ENCODE data around the gene EPAS1. TPM values are rescaled to one million over a fixed set of nuclear protein-coding genes. Genes with fewer than 3 reads are reported as not detected.

Gene EPAS1
- total RNA-seq, 1 experiment from 2014 or later, result 55.9 TPM

GRCh38 chr2:46350029-46350689 is 53.0 kb downstream of the EPAS1 start:
- Histone ChIP-seq H4K20me1 (ENCODE audit: insufficient read depth) (no peaks in the 10 kb centered on the region), H3K27ac (ENCODE audit: low read depth, low read length) (no peak overlapping the region), H3K79me2 (ENCODE audit: insufficient read depth, low read length) (no peaks in the 10 kb centered on the region), H3K9ac (ENCODE audit: low read length) (no peak overlapping the region), H3K9me2 (ENCODE audit: insufficient read depth) (no peaks in the 10 kb centered on the region), H3K36me3 (ENCODE audit: control insufficient read depth in 1 of 2, insufficient read depth in 2 of 2, low read length in 2 of 2) (no peaks in the 10 kb centered on the region), H3K4me1 (ENCODE audit: control insufficient read depth in 1 of 2, insufficient read depth in 2 of 2, low read length in 2 of 2) (no peaks in the 10 kb centered on the region), H2AFZ (ENCODE audit: low read depth, low read length, poor library complexity, severe bottlenecking) (no peak overlapping the region), H3K4me2 (ENCODE audit: low read length) (no peak overlapping the region), H3K4me3 (replicated peaks in 1 of 2; ENCODE audit: low read depth in 1 of 2, low read length in 2 of 2) (no peak overlapping the region), H3K27me3 (ENCODE audit: insufficient read depth, low read length) (no peaks in the 10 kb centered on the region), H3K9me3 (ENCODE audit: control insufficient read depth in 1 of 2, insufficient read depth in 1 of 2, low read depth in 1 of 2, low read length in 2 of 2) (no peaks in the 10 kb centered on the region)
- POLR2A ChIA-PET, result no interaction called here
- DNase-seq (ENCODE audit: low read depth, low spot score) (no peak), ATAC-seq (no peak)
- RAD21 ChIA-PET (ENCODE audit: low non-redundant PET in 1 of 2, low total read pairs in 2 of 2, uncharacterized antibody in 2 of 2, unreplicated experiment in 2 of 2), result no interaction called here
- no peak for TF ChIP-seq FOSL1 (IDR thresholded peaks at IDR 0.05; ENCODE audit: low read depth)
- intact Hi-C loops (cut with micrococcal nuclease), result no loop called here
- CTCF ChIA-PET, result no interaction called here
- BruUV-seq (replicated peaks), result no TSS peak

GRCh38 chr2:46351098-46351749 is 54.0 kb downstream of the EPAS1 start:
- H3K79me2 ChIP-seq (ENCODE audit: insufficient read depth, low read length), result no peaks in the 10 kb centered on the region
- H3K27me3 ChIP-seq (ENCODE audit: insufficient read depth, low read length), result no peaks in the 10 kb centered on the region
- no peak for TF ChIP-seq JUND (IDR thresholded peaks at IDR 0.05)
- no peak for TF ChIP-seq POLR2AphosphoS5 (IDR thresholded peaks at IDR 0.05; ENCODE audit: low read depth, low read length)
- TF ChIP-seq MAX (IDR thresholded peaks at IDR 0.05), result no peak
- TF ChIP-seq ZNF274 (IDR thresholded peaks at IDR 0.05; ENCODE audit: low read depth, low read length), result no peak
- TF ChIP-seq SIN3A (IDR thresholded peaks at IDR 0.05; ENCODE audit: low read depth), result no peak
- no peak for TF ChIP-seq SRF (IDR thresholded peaks at IDR 0.05; ENCODE audit: low read depth)
- TF ChIP-seq ZFX (IDR thresholded peaks at IDR 0.05), result no peak
- TF ChIP-seq EZH2 (IDR thresholded peaks at IDR 0.05), result no peak
- no peak for TF ChIP-seq FOSL1 (IDR thresholded peaks at IDR 0.05; ENCODE audit: low read depth)
- TF ChIP-seq RAD21 (IDR thresholded peaks at IDR 0.05; ENCODE audit: low read depth), result no peak
- no peak for TF ChIP-seq ELF1 (IDR thresholded peaks at IDR 0.05; ENCODE audit: borderline replicate concordance, low read depth)
- no peak for TF ChIP-seq YY1 (IDR thresholded peaks at IDR 0.05; ENCODE audit: extremely low read depth, insufficient replicate concordance, low read depth, low read length)
- no peak for TF ChIP-seq SP1 (IDR thresholded peaks at IDR 0.05; ENCODE audit: low read depth)
- TF ChIP-seq EGR1 (IDR thresholded peaks at IDR 0.05; ENCODE audit: low read depth), result no peak
- no peak for TF ChIP-seq REST (IDR thresholded peaks at IDR 0.05; ENCODE audit: low read depth)
- no peak for TF ChIP-seq POLR2A (IDR thresholded peaks at IDR 0.05; ENCODE audit: borderline replicate concordance, extremely low read depth, insufficient read depth, insufficient read length)
- TF ChIP-seq CEBPB (IDR thresholded peaks at IDR 0.05; ENCODE audit: low read depth), result no peak
- no peak for TF ChIP-seq EZH2phosphoT487 (IDR thresholded peaks at IDR 0.05; ENCODE audit: borderline replicate concordance)
- ATAC-seq (no peak), DNase-seq (ENCODE audit: low read depth, low spot score) (no peak)
- BruUV-seq (replicated peaks), result no TSS peak
- H3K9me3 ChIP-seq (ENCODE audit: control insufficient read depth in 1 of 2, insufficient read depth in 1 of 2, low read depth in 1 of 2, low read length in 2 of 2), result no peaks in the 10 kb centered on the region
- no peaks in the 10 kb centered on the region for H3K9me2 ChIP-seq (ENCODE audit: insufficient read depth)
- no peaks in the 10 kb centered on the region for H4K20me1 ChIP-seq (ENCODE audit: insufficient read depth)
- RAD21 ChIA-PET (ENCODE audit: low non-redundant PET in 1 of 2, low total read pairs in 2 of 2, uncharacterized antibody in 2 of 2, unreplicated experiment in 2 of 2), result no interaction called here
- H3K4me1 ChIP-seq (ENCODE audit: control insufficient read depth in 1 of 2, insufficient read depth in 2 of 2, low read length in 2 of 2), result no peaks in the 10 kb centered on the region
- POLR2A ChIA-PET, result no interaction called here
- H2AFZ ChIP-seq (ENCODE audit: low read depth, low read length, poor library complexity, severe bottlenecking), result no peak overlapping the region
- CTCF ChIA-PET, result no interaction called here
- H3K36me3 ChIP-seq (ENCODE audit: control insufficient read depth in 1 of 2, insufficient read depth in 2 of 2, low read length in 2 of 2), result peaks cover 0 to under 1% of the 10 kb centered on the region in 2 experiments; a peak in 1 of 4 replicates
- intact Hi-C loops (cut with micrococcal nuclease), result no loop called here
- H3K4me2 ChIP-seq (ENCODE audit: low read length), result no peak overlapping the region
- no peak overlapping the region for H3K27ac ChIP-seq (ENCODE audit: low read depth, low read length)
- no peak overlapping the region for H3K9ac ChIP-seq (ENCODE audit: low read length)
- no peak overlapping the region for H3K4me3 ChIP-seq (replicated peaks in 1 of 2; ENCODE audit: low read depth in 1 of 2, low read length in 2 of 2)

All from HCT116 (cell line).